ENCODE measurements around the gene KCNJ6. TPM values are rescaled to one million over a fixed set of nuclear protein-coding genes. Genes with fewer than 3 reads are reported as not detected.

The KCNJ6 gene
- total and polyA plus RNA-seq, 9 of the 15 experiments (the other 6 are each of a cell fraction or from before 2014, with no cell fraction given) = 0.06 to 0.21 (median 0.13) TPM; not detected in 1

GRCh38 chr21:37874904-37875780 lies 41.1 kb downstream of the KCNJ6 start:
- H3K79me2 ChIP-seq (ENCODE audit: control insufficient read depth, insufficient read depth, low read length) = no peaks in the 10 kb centered on the region
- H3K9me3 ChIP-seq (replicated peaks; ENCODE audit: control insufficient read depth, insufficient read depth, low read depth, low read length) = no peaks in the 10 kb centered on the region
- H4K20me1 ChIP-seq (replicated peaks; ENCODE audit: control insufficient read depth, insufficient read depth, low read length) = no peaks in the 10 kb centered on the region
- no peak overlapping the region for H3K4me2 ChIP-seq (ENCODE audit: insufficient read depth, low read length)
- H3K36me3 ChIP-seq (ENCODE audit: control insufficient read depth, insufficient read depth, low read length) = no peaks in the 10 kb centered on the region
- ATAC-seq (no peak), DNase-seq (ENCODE audit: extremely low read depth in 1 of 4, low spot score in 3 of 4) (no peak), FAIRE-seq (no peak)
- no peaks in the 10 kb centered on the region for H3K4me1 ChIP-seq (replicated peaks in 1 of 2; ENCODE audit: control insufficient read depth in 2 of 2, insufficient read depth in 2 of 2, low read length in 2 of 2)
- no peak for TF ChIP-seq SMAD1 (IDR thresholded peaks at IDR 0.05; ENCODE audit: low read depth, low read length, partially characterized antibody)
- no peak for TF ChIP-seq CBX8 (IDR thresholded peaks at IDR 0.05; ENCODE audit: borderline replicate concordance, extremely low read depth, low read depth, low read length, poor library complexity, severe bottlenecking)
- TF ChIP-seq HBP1 (CRISPR knock-in tag; IDR thresholded peaks at IDR 0.05) = no peak
- under 1% methylated on average over 10 of the region's 10 CpGs for WGBS (ENCODE audit: insufficient coverage, low coverage, missing lambda C conversion rate)
- no peak overlapping the region for H3K9ac ChIP-seq (ENCODE audit: insufficient read depth in 1 of 2, low read depth in 2 of 2, low read length in 2 of 2)
- no TSS peak for BruUV-seq (replicated peaks)
- ChIA-PET CTCF (ENCODE audit: low intra/inter-chr PET ratio) (no interaction called here), POLR2A (interaction anchor here (0.7 to 1.0 kb wide), 2 partner anchors 12 to 18 kb away, joined by 3 to 4 read pairs; no protein-coding TSS in a partner anchor)
- peaks cover 0 to 18% of the 10 kb centered on the region in 2 experiments; a peak in 4 of 5 replicates for H3K27me3 ChIP-seq (ENCODE audit: control insufficient read depth in 2 of 2, insufficient read depth in 2 of 2, low read length in 2 of 2)
- in situ Hi-C loops (cut with MboI) (no loop called here), intact Hi-C loops (cut with micrococcal nuclease) (no loop called here)
- no peak overlapping the region for H2AFZ ChIP-seq (ENCODE audit: low read depth, low read length)
- no peak overlapping the region for H3K27ac ChIP-seq (ENCODE audit: extremely low read depth, low read depth, low read length)
- no peak overlapping the region for H3K4me3 ChIP-seq
- no peaks in the 10 kb centered on the region for H3K9me1 ChIP-seq (ENCODE audit: control insufficient read depth, insufficient read depth, low read length)

Data from K562 (cell line).